Measurements from ENCODE around the gene COQ3.
"Not testable (repeated sequence)": the region's sequence is repeated elsewhere in the genome, so short reads cannot be mapped to it uniquely, and the experiment has no call there.

The COQ3 gene

DNA sequence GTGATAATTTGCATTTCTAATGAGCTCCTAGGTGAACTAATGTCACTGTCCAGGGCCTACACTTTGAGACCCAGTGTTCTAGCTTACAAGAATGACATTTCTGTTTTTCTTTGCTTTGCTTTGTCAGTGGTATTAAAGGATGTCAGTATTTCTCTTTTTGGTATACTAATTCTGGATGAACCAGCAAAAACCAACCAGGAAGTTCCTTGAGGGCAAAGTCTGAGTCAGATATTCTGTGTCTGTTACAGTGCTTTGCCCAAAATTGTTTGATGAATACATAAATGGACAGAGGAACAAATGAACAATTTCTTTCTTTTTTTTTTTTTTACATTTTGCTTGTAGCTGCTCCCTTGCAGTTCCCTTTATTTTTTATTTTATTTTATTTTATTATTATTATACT is 15.4 kb downstream of the COQ3 start:
- DNase-seq: no peak

GRCh38 chr6:99369533-99369932 is 24.5 kb downstream of the COQ3 start:
- no peak for DNase-seq

DNA sequence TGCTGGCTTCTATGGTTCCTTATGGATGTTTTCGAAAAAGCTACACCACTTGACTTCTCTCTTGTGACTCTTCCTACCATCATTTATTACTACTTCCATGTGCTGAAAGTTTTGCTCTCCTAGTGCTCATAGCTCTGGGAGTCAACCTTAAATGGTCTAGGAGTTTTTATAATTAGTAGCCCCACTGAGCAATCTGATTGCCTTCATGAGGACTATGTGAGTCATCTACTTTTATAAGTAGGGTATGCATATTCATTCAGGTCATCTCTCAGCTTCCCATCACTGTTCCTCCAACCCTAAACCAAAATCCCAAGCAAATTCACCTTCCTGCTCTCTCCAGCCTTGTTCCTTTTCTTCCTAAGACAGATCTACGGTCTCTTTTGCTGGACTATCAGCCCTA is 27.1 kb downstream of the COQ3 start:
- DNase-seq: no peak

- DNase-seq: no peak
Observed at GRCh38 chr6:99364026-99364425, 30.0 kb downstream of the COQ3 start.

DNA sequence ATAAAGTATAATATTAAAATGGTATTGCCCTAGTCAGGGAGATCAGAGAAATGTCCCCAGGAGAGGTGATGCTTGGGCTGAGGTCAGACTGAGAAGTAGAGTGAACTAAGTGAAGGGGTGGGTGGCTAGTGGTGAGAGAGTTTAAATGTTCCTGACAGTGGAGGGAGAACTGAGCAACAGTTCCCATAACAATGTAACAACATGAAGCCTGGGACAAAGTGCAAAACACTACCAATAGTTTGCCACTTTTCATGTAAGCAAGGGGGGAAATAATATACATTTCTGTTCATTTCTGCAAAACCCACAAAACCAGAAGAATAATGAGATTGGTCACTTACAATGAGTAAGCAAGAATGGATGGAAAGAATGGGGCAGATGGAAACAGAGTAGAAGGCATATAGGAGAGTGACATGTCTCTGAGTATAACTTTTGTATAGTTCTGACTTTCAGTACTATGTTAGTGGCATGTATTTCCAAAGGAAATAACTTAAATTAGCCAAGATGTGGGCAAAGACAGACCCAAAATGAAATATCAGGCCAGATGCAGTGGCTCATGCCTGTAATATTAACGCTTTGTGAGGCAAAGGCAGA is 31.2 kb downstream of the COQ3 start:
- DNase-seq: no peak

DNA sequence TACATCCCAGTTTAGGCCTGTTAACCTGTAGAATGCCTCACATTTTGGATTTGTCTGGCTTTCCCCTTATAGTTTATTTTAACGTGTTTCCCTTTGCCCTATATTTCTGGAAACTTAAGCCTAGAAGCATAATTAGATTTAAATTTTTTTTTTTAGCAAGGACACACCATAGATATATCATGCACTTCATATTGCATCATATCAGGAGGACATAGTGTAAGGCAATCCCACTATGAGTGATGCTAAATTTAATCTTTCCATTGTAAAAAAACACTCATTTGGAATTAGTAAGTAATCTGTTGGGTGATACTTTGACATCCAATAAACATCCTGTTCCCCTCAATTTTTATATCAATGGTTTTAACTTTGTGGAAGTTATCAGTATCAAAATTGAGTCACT is 34.2 kb downstream of the COQ3 start:
- DNase-seq: no peak

DNA sequence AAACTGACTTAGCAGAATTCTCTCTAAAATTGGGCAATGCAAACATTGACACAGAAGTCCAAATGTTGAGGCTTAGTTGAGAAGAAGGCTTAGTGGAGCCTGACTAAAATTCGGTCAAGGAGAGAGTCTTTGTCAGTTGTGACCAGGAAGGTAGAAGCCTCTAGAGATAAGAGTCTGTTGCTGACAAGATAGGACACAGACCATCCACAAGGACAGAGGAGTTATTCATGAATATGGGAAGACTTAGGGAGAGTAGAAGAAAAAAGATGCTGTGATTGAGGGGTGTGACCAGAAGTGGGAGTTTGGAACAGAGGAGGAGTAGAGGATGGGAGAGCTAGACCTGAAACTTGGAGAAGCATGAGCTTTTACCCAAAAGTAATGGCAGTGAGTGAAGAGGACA is 37.4 kb downstream of the COQ3 start:
- DNase-seq: no peak

- no peak for DNase-seq
Observed at GRCh38 chr6:99354983-99355382, 39.0 kb downstream of the COQ3 start.

GRCh38 chr6:99353126-99353525 is 40.9 kb downstream of the COQ3 start:
- DNase-seq: no peak

- no peak for DNase-seq
Observed at GRCh38 chr6:99350573-99350972, 43.4 kb downstream of the COQ3 start.

DNA sequence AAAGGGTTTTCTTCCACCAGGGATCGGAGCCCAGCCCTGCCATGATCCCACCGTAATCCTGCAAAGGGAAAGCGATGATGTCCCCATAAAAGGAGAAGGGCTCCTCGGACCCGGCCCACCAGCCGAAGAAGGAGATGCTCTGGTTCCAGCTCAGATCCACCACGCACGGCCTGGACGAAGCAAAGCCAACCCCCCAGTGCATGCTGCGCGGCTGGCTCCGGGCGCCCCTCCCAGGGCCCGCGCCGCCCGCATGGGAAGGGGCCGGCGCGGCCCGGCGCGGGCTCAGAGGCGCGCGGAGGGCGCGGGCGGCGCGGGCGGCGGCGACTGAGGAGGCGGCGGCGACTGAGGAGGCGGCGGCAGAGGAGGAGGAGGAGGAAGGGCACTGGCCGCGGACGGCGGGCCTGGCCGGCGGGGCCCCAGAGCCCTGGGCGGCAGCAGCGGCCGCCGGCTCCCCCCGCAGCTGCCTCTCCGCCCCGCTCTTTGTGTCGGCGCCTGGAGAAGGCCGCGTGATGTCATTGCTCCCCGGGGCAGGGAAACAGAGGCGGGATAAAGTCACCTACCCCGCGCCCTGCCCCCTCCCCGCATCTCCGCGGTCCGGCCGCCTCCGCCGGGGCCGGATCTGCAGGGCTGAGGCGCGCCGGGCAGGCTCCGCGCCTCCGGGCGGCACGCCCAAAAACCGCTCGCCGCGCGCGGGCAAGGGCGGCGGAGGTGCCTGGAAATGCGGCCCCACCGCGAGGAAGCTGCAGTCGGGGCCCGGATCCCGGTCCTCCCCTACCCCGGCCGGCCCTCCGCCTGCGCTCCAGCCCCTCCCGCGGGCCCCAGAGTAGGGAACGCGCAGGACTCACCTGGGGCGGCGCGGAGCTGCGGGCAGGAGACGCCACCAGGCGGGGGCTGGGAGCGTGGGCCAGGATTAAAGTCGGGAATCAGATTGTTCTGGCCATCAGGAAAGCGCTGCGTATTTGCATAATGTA is 44.5 kb downstream of the COQ3 start, which contains the start of gene FAXC:
TSS of gene FAXC (minus strand) at position 504 of the 971 bp plus-strand sequence. CDS start at position 202, 302 bp downstream.
- peak; percentile 57 for DNase-seq

DNA sequence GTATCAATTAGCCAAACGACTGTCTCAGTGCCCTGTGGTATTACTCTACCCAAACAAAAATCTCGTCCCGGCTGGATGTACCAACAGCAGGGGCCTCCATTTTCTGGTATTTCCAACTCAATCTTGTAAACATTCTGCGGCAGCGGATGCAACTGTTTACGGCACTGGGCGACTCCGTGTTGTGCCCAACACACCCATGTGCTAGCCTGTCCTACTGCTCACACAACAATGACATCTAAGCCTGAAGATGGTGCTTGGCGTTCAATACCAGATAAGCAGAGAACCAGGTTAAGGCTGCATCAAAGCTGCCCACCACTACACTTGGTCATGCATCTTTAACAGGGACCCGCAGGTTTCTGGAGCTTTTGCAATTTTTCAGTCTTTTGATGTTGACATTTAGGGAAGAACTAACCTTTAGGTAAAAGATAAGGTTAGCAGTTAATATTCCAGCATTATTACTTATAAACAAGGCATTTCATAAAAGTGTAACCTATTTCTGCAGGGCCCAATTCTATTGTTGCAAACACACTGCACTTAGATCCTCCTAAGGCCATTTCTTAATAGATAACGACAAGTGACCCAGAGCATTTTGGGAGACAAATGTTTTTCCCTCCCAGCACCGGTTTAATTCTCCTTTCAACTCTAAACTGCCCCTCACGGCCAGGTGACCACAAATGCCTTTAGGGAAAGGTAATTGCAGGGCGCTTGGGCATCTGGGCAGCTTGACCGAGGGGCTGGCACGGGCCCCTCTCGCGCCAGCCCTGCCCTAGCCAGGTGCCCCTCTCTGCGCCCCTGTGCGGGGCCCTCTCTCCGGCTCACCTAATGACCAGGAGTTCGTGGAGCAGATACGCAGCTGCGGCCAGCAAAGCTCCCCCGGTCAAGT is 45.5 kb downstream of the COQ3 start:
- no peak for DNase-seq

GRCh38 chr6:99347804-99348203 is 46.2 kb downstream of the COQ3 start:
- DNase-seq: no peak

- DNase-seq: no peak
Observed at GRCh38 chr6:99346595-99346994, 47.4 kb downstream of the COQ3 start.

- no peak for DNase-seq
Observed at GRCh38 chr6:99345164-99345563, 48.8 kb downstream of the COQ3 start.

GRCh38 chr6:99344289-99344688 is 49.7 kb downstream of the COQ3 start:
- DNase-seq: no peak

DNA sequence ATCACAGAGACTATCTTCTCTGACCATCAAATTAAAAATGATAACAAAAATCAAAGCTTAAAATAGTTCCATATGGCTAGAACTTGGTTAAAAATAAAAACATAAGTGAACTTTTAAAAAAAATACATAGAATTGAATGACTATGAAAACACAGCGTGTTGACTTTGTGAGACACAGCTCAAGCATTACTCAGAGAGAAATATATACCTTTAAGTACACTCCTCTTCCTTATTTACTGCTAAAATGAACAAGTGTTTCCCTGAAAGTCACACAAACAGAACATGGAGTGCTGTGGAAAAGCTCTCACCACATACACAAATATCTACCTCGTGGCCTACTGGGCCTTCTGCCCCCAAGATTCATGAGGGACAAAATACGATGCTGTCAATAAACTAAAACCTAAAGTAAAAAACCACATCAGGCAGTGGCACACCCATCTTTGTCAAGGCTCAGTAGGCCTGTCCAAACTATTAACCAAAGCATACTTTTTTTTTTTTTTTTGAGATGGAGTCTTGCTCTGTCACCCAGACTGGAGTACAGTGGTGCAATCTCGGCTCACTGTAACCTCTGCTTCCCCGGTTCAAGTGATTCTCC is 52.0 kb downstream of the COQ3 start:
- no peak for DNase-seq

- no peak for DNase-seq
Observed at GRCh38 chr6:99338188-99338587, 55.8 kb downstream of the COQ3 start.

DNA sequence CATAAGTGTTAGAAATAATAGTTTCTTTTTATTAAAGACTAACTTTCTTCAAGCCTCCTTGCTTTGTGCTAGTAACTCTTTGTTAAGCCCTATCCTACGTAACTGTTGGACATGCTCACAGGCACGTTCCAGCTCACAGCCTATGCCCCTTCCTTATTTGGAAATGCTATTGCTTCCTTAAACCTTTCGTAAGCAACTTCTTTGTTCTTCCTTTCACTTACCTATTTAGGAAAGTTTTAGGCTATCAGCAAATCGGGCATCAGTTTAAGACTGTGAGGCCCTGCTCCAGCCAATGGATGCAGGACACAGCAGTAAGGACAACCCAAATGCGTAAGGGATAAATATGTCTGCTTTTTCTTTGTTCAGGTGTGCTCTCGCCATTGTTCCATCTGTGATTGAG is 58.7 kb downstream of the COQ3 start:
- DNase-seq: not testable (repeated sequence)

- no peak for DNase-seq
Observed at GRCh38 chr6:99334526-99335127, 59.4 kb downstream of the COQ3 start.

GRCh38 chr6:99333068-99333467 is 60.9 kb downstream of the COQ3 start:
- no peak for DNase-seq

GRCh38 chr6:99331531-99331930 is 62.5 kb downstream of the COQ3 start:
- DNase-seq: no peak
